GM19372 (cell line): ENCODE measurements around the gene XXYLT1.
"Not testable (repeated sequence)": the region's sequence is repeated elsewhere in the genome, so short reads cannot be mapped to it uniquely, and the experiment has no call there.

Experiments used
- ATAC-seq: cut with Tn5 transposase; IDR thresholded peaks from one replicate; pipeline ENCODE4 v1.9.1; 2021; ENCODE audit warnings: mild to moderate bottlenecking, low read depth, moderate library complexity; ENCODE audit not compliant: unreplicated experiment

The XXYLT1 gene, protein sequence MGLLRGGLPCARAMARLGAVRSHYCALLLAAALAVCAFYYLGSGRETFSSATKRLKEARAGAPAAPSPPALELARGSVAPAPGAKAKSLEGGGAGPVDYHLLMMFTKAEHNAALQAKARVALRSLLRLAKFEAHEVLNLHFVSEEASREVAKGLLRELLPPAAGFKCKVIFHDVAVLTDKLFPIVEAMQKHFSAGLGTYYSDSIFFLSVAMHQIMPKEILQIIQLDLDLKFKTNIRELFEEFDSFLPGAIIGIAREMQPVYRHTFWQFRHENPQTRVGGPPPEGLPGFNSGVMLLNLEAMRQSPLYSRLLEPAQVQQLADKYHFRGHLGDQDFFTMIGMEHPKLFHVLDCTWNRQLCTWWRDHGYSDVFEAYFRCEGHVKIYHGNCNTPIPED

GRCh38 chr3:195270817-195271409, at the start of gene XXYLT1:
XXYLT1 (minus strand) TSS chr3:195271159; CDS start chr3:195271058, 101 bp downstream.
- peak; percentile 71 for ATAC-seq

DNA sequence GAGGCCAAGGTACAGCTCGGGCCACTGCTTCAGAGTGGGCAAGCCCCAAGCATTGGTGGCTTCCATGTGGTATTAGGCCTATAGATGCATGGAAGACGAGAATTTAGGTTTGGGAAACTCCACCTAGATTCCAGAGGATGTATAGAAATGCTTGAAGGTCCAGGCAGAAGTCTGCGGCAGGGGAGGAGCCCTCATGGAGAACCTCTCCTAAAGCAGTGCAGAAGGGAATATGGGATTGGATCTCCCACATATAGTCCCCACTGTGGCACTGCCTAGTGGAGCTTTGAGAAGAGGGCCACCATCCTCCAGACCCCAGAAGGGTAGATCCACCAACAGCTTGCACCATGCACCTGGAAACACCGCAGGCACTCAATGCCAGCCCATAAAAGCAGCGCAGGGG, 48.1 kb upstream of the XXYLT1 start:
- no peak for ATAC-seq

- ATAC-seq: no peak
These were observed 41.8 kb upstream of the XXYLT1 start for GRCh38 chr3:195312714-195313113.

DNA sequence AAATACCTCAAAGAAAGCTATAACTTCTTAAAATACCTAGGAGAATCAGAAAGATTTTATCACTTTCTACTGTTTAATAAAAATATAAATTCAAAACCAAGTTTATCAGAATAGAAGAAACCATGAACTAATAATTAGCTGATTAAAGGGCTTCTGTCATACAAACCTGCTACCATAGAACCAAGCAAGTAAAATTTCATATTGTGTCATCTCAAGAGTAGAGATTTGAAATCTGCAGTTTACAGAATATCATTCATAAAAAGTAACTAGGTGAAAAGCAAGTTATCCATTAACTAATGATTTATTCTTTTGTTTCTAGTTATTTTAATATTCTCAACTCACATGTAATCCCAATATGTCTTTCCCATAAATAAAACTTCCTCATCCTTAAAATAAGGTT, 36.8 kb upstream of the XXYLT1 start:
- no peak for ATAC-seq

DNA sequence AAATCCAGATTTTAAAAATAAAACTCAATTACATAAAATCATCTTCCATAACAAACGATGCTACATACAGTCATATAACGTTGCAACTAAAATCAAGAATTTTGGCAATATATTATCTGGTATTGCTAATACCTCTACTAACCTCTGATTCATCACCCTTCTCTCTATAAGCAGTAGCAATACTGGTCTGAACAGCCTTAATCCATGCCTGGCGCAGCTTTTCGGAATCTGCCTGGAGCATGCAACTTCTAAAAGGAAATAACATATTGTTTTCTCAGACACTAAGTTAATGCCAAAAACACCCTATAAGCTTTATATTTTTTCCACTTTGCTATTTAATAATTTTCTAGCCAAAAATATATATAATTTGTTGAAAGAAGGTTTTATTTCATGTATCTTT, 35.4 kb upstream of the XXYLT1 start:
- ATAC-seq: no peak

DNA sequence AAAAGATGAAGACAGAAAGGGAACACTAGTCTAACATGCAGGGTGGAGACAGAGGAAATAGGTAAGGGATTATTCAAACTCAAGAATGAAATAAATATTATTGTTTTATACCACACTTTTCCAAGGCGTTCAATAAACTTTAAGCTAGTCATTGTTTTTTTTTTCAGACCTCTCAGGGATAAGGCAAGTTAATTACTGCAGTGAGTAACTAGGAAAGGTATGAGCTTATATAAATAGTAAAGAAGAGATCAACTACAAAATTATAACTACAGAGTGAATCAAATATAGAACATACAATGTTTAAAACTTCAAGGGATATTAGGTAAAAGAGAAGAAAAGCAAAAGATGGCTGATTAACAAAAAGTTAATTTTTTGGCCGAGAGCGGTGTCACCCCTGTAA, 31.5 kb upstream of the XXYLT1 start:
- no peak for ATAC-seq

GRCh38 chr3:195297446-195297845, 26.5 kb upstream of the XXYLT1 start:
- ATAC-seq: no peak

GRCh38 chr3:195296662-195297061, 25.7 kb upstream of the XXYLT1 start:
- no peak for ATAC-seq

- no peak for ATAC-seq
These were observed 20.2 kb upstream of the XXYLT1 start for GRCh38 chr3:195291121-195291520.

DNA sequence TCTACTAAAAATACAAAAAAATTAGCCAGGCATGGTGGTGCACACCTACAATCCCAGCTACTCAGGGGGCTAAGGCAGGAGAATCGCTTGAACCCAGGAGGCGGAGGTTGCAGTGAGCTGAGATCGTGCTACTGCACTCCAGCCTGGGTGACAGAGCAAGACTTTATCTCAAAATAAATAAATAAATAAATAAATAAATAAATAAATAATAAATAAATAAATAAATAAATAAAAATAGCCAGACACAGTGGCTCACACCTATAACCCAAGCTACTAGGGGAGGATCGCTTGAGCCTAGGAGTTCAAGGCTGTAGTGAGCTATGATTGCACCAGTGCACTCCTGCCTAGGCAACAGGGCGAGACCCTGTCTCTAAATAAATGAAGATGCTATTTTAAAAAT, 19.7 kb upstream of the XXYLT1 start:
- ATAC-seq: not testable (repeated sequence)

- no peak for ATAC-seq
These were observed 15.3 kb upstream of the XXYLT1 start for GRCh38 chr3:195286115-195286872.

- no peak for ATAC-seq
These were observed 14.4 kb upstream of the XXYLT1 start for GRCh38 chr3:195285372-195285771.

- no peak for ATAC-seq
These were observed 13.9 kb upstream of the XXYLT1 start for GRCh38 chr3:195284842-195285241.

- ATAC-seq: no peak
These were observed 12.0 kb upstream of the XXYLT1 start for GRCh38 chr3:195282961-195283360.

- ATAC-seq: no peak
These were observed 3.5 kb upstream of the XXYLT1 start for GRCh38 chr3:195274259-195274966.

- ATAC-seq: peak; percentile 66
These were observed 668 bp upstream of the XXYLT1 start for GRCh38 chr3:195271410-195272243.

GRCh38 chr3:195270079-195270816, 711 bp downstream of the XXYLT1 start:
- peak; percentile 14 for ATAC-seq

GRCh38 chr3:195269375-195270078, 1.4 kb downstream of the XXYLT1 start:
- no peak for ATAC-seq
